Karpas-422 (cell line): ENCODE results near the gene USP10. TPM values are rescaled to one million over a fixed set of nuclear protein-coding genes. Genes with fewer than 3 reads are reported as not detected.

Experiments
- DNase-seq: peaks from one replicate; pipeline ENCODE4 v3.0.0-alpha.2; 2015
- H2AFZ ChIP-seq: fragments of 200-600 bp; sonication (generic); 2 replicates; pipeline ENCODE4 v1.6.1; 2014; ENCODE audit warnings: antibody characterized with exemption, low read length, mixed read lengths
- H3K27ac ChIP-seq: fragments of 200-600 bp; sonication (generic); 2 replicates; pipeline ENCODE4 v1.5.1; 2014; ENCODE audit warnings: mild to moderate bottlenecking, low read length, moderate library complexity
- H3K27me3 ChIP-seq: fragments of 200-600 bp; sonication (generic); 2 replicates; pipeline ENCODE4 v1.6.1; 2014; ENCODE audit warnings: low read length, mixed read lengths
- H3K36me3 ChIP-seq: fragments of 200-600 bp; sonication (generic); 2 replicates; pipeline ENCODE4 v1.6.1; 2014; ENCODE audit warnings: low read length, mixed read lengths; ENCODE audit not compliant: insufficient read depth
- H3K4me1 ChIP-seq: fragments of 200-600 bp; sonication (generic); 2 replicates; pipeline ENCODE4 v1.6.1; 2014; ENCODE audit warnings: mild to moderate bottlenecking, low read length, mixed read lengths
- H3K4me2 ChIP-seq: fragments of 200-600 bp; sonication (generic); 2 replicates; pipeline ENCODE4 v1.6.1; 2014; ENCODE audit warnings: low read length, low read depth, mild to moderate bottlenecking; ENCODE audit not compliant: poor library complexity, severe bottlenecking
- H3K4me3 ChIP-seq: fragments of 200-600 bp; sonication (generic); 2 replicates; pipeline ENCODE4 v1.5.1; 2014; ENCODE audit warnings: mild to moderate bottlenecking, antibody characterized with exemption, low read length, mixed read lengths
- H3K79me2 ChIP-seq: fragments of 200-600 bp; sonication (generic); 2 replicates; pipeline ENCODE4 v1.6.1; 2014; ENCODE audit warnings: mild to moderate bottlenecking, low read length, mixed read lengths
- H3K9ac ChIP-seq: fragments of 200-600 bp; sonication (generic); 2 replicates; pipeline ENCODE4 v1.6.0; 2014; ENCODE audit warnings: low read length
- H3K9me2 ChIP-seq: fragments of 200-600 bp; sonication (generic), shearing (Covaris generic); replicated peaks from 2 replicates; pipeline ENCODE4 v1.6.0; 2014; ENCODE audit warnings: mild to moderate bottlenecking, low read length, moderate library complexity; ENCODE audit not compliant: insufficient read depth
- H3K9me3 ChIP-seq: fragments of 300-700, 200-600 bp; sonication (generic); 2 replicates; pipeline ENCODE4 v1.6.1; 2014; ENCODE audit warnings: low read length, mixed read lengths
- H4K20me1 ChIP-seq: fragments of 200-600 bp; sonication (generic); 2 replicates; pipeline ENCODE4 v1.6.1; 2014; ENCODE audit warnings: mild to moderate bottlenecking, antibody characterized with exemption, low read length, low read depth; ENCODE audit not compliant: insufficient read depth
- total RNA-seq: library from RNA; depleted of rRNA; stranded (reverse); fragments of >200 nt; shearing (Covaris generic); gene quantifications from 2 replicates; pipeline ENCODE4 v1.2.3, GENCODE V29; 2014; ENCODE audit warnings: low replicate concordance

Gene USP10
- total RNA-seq, 1 experiment from 2014 or later, result 79.9 TPM

- no peaks in the 10 kb centered on the region for H4K20me1 ChIP-seq
- H3K9me2 ChIP-seq, result no peaks in the 10 kb centered on the region
- no peak overlapping the region for H3K27ac ChIP-seq
- H3K9me3 ChIP-seq, result no peaks in the 10 kb centered on the region
- no peak for DNase-seq
- H2AFZ ChIP-seq, result no peak overlapping the region
- H3K36me3 ChIP-seq, result no peaks in the 10 kb centered on the region
- no peaks in the 10 kb centered on the region for H3K27me3 ChIP-seq
- H3K4me3 ChIP-seq, result no peak overlapping the region
- no peak overlapping the region for H3K9ac ChIP-seq
- no peaks in the 10 kb centered on the region for H3K79me2 ChIP-seq
- no peaks in the 10 kb centered on the region for H3K4me1 ChIP-seq
- no peak overlapping the region for H3K4me2 ChIP-seq
These were observed 103.3 kb downstream of the USP10 start for GRCh38 chr16:84803146-84803545.

GRCh38 chr16:84804326-84804725, 104.5 kb downstream of the USP10 start:
- H2AFZ ChIP-seq, result no peak overlapping the region
- H3K9me2 ChIP-seq, result no peaks in the 10 kb centered on the region
- no peaks in the 10 kb centered on the region for H3K4me1 ChIP-seq
- no peaks in the 10 kb centered on the region for H3K79me2 ChIP-seq
- no peak overlapping the region for H3K4me3 ChIP-seq
- no peak overlapping the region for H3K4me2 ChIP-seq
- H3K9me3 ChIP-seq, result no peaks in the 10 kb centered on the region
- H3K36me3 ChIP-seq, result no peaks in the 10 kb centered on the region
- H3K27ac ChIP-seq, result no peak overlapping the region
- H3K27me3 ChIP-seq, result no peaks in the 10 kb centered on the region
- no peak overlapping the region for H3K9ac ChIP-seq
- no peak for DNase-seq
- no peaks in the 10 kb centered on the region for H4K20me1 ChIP-seq

DNA sequence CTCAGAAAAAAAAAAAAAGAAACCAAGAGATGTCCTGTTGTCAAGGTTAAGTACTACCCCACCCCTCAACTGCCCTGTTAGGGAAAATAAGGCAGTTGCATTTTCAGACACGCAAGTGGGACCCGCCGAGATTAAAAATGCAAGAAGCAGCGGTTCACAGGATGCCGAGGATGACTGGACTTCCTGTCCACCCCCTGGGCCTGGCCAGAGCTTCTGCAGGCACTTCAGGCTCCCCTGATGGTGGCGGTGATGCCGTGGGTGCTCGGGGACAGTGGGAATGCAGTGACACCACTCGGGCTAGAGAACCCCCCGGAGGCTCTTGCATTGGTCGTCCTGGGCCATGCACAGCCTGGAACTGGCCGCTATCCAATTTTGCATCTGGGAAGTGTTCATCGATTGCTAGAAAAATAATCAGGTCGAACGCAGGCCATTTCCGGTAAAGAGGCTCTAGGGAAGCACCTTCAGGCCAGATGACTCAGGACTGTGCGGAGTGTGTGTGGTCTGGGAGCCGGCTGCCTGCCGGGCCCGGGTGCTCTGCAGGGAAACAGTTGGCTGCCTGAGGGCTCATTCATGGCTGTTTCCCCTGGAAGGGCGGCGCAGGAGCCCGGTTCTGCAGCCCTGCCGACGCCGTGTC, 106.6 kb downstream of the USP10 start:
- H3K9me3 ChIP-seq, result no peaks in the 10 kb centered on the region
- no peak overlapping the region for H3K4me2 ChIP-seq
- DNase-seq, result no peak
- no peaks in the 10 kb centered on the region for H4K20me1 ChIP-seq
- no peak overlapping the region for H3K9ac ChIP-seq
- H3K79me2 ChIP-seq, result no peaks in the 10 kb centered on the region
- H3K27me3 ChIP-seq, result no peaks in the 10 kb centered on the region
- no peak overlapping the region for H3K27ac ChIP-seq
- no peak overlapping the region for H2AFZ ChIP-seq
- no peak overlapping the region for H3K4me3 ChIP-seq
- no peaks in the 10 kb centered on the region for H3K4me1 ChIP-seq
- H3K36me3 ChIP-seq, result no peaks in the 10 kb centered on the region
- no peaks in the 10 kb centered on the region for H3K9me2 ChIP-seq

DNA sequence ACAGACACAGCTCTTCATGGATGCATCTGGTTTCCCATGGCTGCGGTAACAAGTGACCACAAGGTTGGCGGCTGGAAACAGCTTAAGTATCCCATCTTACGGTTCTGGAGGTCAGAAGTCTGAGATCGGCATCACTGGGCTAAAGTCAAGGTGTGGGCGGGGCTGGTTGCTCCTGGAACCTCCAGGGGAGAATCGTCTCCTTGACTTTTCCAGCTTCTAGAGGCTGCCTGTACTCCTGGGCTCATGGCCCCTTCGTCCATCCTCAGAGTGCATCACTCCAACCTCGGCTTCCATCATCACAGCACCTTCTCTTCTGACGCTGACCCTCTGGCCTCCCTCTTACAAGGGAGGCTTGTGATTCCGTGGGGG, 107.1 kb downstream of the USP10 start:
- Histone ChIP-seq H3K27ac (no peak overlapping the region), H3K9ac (no peak overlapping the region), H3K4me2 (no peak overlapping the region), H3K9me2 (no peaks in the 10 kb centered on the region), H3K9me3 (no peaks in the 10 kb centered on the region), H3K4me3 (no peak overlapping the region), H3K27me3 (no peaks in the 10 kb centered on the region), H3K79me2 (no peaks in the 10 kb centered on the region), H2AFZ (no peak overlapping the region), H3K4me1 (no peaks in the 10 kb centered on the region), H4K20me1 (no peaks in the 10 kb centered on the region), H3K36me3 (no peaks in the 10 kb centered on the region)
- no peak for DNase-seq

DNA sequence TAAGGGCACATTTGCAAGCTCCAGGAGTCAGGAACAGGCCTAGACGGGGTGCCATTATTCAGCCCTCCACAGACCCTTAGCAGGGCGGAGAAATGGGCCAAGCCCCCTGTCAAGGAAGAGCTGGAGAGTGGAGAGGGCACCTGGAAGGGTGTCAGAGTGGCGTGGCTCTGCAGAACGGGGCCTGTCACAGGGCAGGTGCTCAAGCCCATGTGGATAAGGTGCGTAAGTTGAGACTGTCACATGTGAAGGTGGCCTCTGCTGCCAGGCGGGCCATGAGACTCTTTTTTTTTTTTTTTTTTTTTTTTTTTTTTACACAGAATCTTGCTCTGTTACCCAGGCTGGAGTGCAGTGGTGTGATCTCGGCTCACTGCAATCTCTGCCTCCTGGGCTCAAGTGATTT, 108.0 kb downstream of the USP10 start:
- no peak for DNase-seq
- H2AFZ ChIP-seq, result no peak overlapping the region

DNA sequence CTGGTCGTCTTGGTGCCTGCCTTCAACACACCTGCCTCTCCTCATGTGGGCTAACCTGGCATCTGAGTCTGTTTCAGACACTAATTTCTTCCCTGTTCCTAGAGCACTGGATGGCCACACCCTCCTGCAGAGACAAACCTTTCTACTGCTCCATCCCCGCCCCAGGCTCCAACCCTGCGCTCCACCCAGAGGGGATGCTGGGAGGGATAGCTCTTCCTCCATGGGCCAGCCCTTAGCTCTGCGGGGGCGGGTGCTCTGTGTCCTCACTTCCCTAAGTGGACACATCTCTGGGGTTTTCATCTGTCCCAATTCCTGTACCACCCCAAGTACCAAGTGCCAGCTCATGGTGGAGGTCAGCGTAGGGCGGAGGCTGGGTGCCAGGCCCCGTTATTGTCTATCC, 109.0 kb downstream of the USP10 start:
- no peaks in the 10 kb centered on the region for H3K9me3 ChIP-seq
- no peak overlapping the region for H3K4me2 ChIP-seq
- no peak overlapping the region for H3K27ac ChIP-seq
- H3K79me2 ChIP-seq, result no peaks in the 10 kb centered on the region
- no peaks in the 10 kb centered on the region for H3K9me2 ChIP-seq
- H2AFZ ChIP-seq, result no peak overlapping the region
- no peaks in the 10 kb centered on the region for H3K36me3 ChIP-seq
- H3K4me3 ChIP-seq, result no peak overlapping the region
- H3K27me3 ChIP-seq, result no peaks in the 10 kb centered on the region
- H3K4me1 ChIP-seq, result no peaks in the 10 kb centered on the region
- DNase-seq, result no peak
- H4K20me1 ChIP-seq, result no peaks in the 10 kb centered on the region; the same call in 1 of the 2 replicates
- H3K9ac ChIP-seq, result no peak overlapping the region

More for the DNA sequence above, 108.0 kb downstream of the USP10 start:
- no peaks in the 10 kb centered on the region; the same call in 1 of the 2 replicates for H4K20me1 ChIP-seq
- no peaks in the 10 kb centered on the region for H3K79me2 ChIP-seq
- no peak overlapping the region for H3K4me3 ChIP-seq
- no peaks in the 10 kb centered on the region for H3K27me3 ChIP-seq
- no peaks in the 10 kb centered on the region for H3K36me3 ChIP-seq
- H3K9ac ChIP-seq, result no peak overlapping the region
- no peaks in the 10 kb centered on the region for H3K9me3 ChIP-seq
- H3K9me2 ChIP-seq, result no peaks in the 10 kb centered on the region
- no peak overlapping the region for H3K4me2 ChIP-seq
- H3K27ac ChIP-seq, result no peak overlapping the region
- no peaks in the 10 kb centered on the region for H3K4me1 ChIP-seq

- Histone ChIP-seq H3K79me2 (no peaks in the 10 kb centered on the region), H2AFZ (no peak overlapping the region), H3K4me1 (no peaks in the 10 kb centered on the region), H3K9me2 (no peaks in the 10 kb centered on the region), H3K4me3 (no peak overlapping the region), H3K9me3 (no peaks in the 10 kb centered on the region), H3K27ac (no peak overlapping the region), H3K27me3 (no peaks in the 10 kb centered on the region), H3K4me2 (no peak overlapping the region), H4K20me1 (no peaks in the 10 kb centered on the region; the same call in 1 of the 2 replicates), H3K36me3 (no peaks in the 10 kb centered on the region), H3K9ac (no peak overlapping the region)
- DNase-seq, result no peak
These were observed 110.9 kb downstream of the USP10 start for GRCh38 chr16:84810518-84811273.

- Histone ChIP-seq H3K9me3 (no peaks in the 10 kb centered on the region), H4K20me1 (no peaks in the 10 kb centered on the region; the same call in 1 of the 2 replicates), H2AFZ (no peak overlapping the region), H3K27me3 (no peaks in the 10 kb centered on the region), H3K4me1 (no peaks in the 10 kb centered on the region), H3K36me3 (no peaks in the 10 kb centered on the region), H3K4me2 (no peak overlapping the region), H3K9me2 (no peaks in the 10 kb centered on the region), H3K27ac (no peak overlapping the region), H3K79me2 (no peaks in the 10 kb centered on the region), H3K9ac (no peak overlapping the region), H3K4me3 (no peak overlapping the region)
- DNase-seq, result no peak
These were observed 111.7 kb downstream of the USP10 start for GRCh38 chr16:84811529-84811928.
